SK-N-SH treated with all-trans-retinoic acid at 6 μM for 48 hours (cell line): ENCODE data around the gene AOPEP.

ENCODE experiments used
- ARNTL ChIP-seq: fragments of 450-650 bp; formaldehyde crosslinking; IDR thresholded peaks from 2 replicates; pipeline ENCODE4 v1.5.0; 2020; ENCODE audit warnings: low read depth, mild to moderate bottlenecking, moderate library complexity, borderline replicate concordance
- CSDC2 ChIP-seq: fragments of 250-450 bp; sonication (Bioruptor Pico); IDR thresholded peaks from 2 replicates; pipeline ENCODE4 v1.5.0; 2020; ENCODE audit warnings: mild to moderate bottlenecking, moderate library complexity
- CSRNP3 ChIP-seq: fragments of 250-450 bp; sonication (Bioruptor Pico); IDR thresholded peaks from 2 replicates; pipeline ENCODE4 v1.5.1; 2021; ENCODE audit warnings: mild to moderate bottlenecking, moderate library complexity
- ISL1 ChIP-seq: fragments of 250-450 bp; sonication (Bioruptor Pico); IDR thresholded peaks from 2 replicates; pipeline ENCODE4 v2.1.2; 2022; ENCODE audit warnings: mild to moderate bottlenecking, moderate library complexity
- PATZ1 ChIP-seq: fragments of 250-450 bp; sonication (Bioruptor Pico); IDR thresholded peaks from 2 replicates; pipeline ENCODE4 v1.8.0; 2020; ENCODE audit warnings: mild to moderate bottlenecking, moderate library complexity, borderline replicate concordance
- SNAI2 ChIP-seq: fragments of 250-450 bp; sonication (Bioruptor Pico); IDR thresholded peaks from 2 replicates; pipeline ENCODE4 v1.5.0; 2020; ENCODE audit warnings: mild to moderate bottlenecking, moderate library complexity
- ZFP30 ChIP-seq: fragments of 450-650 bp; formaldehyde crosslinking; IDR thresholded peaks from 2 replicates; pipeline ENCODE4 v1.5.0; 2022; ENCODE audit warnings: mild to moderate bottlenecking, moderate library complexity
- ZNF70 ChIP-seq: fragments of 450-650 bp; formaldehyde crosslinking; IDR thresholded peaks from 2 replicates; pipeline ENCODE4 v1.5.0; 2020; ENCODE audit warnings: mild to moderate bottlenecking, moderate library complexity
- ZNF8 ChIP-seq: fragments of 450-650 bp; formaldehyde crosslinking; IDR thresholded peaks from 2 replicates; pipeline ENCODE4 v1.5.0; 2020; ENCODE audit warnings: mild to moderate bottlenecking, moderate library complexity
- TF ChIP-seq, protein P1 (sequence below): fragments of 250-450 bp; sonication (Bioruptor Pico); IDR thresholded peaks from 2 replicates; pipeline ENCODE4 v1.8.0; 2021; ENCODE audit warnings: low read depth, mild to moderate bottlenecking, moderate library complexity, borderline replicate concordance
- TF ChIP-seq, protein P2 (sequence below): fragments of 250-450 bp; sonication (Bioruptor Pico); IDR thresholded peaks from 2 replicates; pipeline ENCODE4 v1.5.0; 2020; ENCODE audit warnings: mild to moderate bottlenecking, moderate library complexity
- TF ChIP-seq, protein P3 (sequence below): fragments of 250-450 bp; sonication (Bioruptor Pico); IDR thresholded peaks from 2 replicates; pipeline ENCODE4 v1.5.1; 2020; ENCODE audit warnings: low read depth, mild to moderate bottlenecking, moderate library complexity

- TF ChIP-seq CSRNP3 (CRISPR knock-in tag) (no peak), ISL1 (CRISPR knock-in tag) (no peak; the same call in 1 of the 2 replicates), PATZ1 (CRISPR knock-in tag) (no peak), SNAI2 (peak; percentile 60; the same call in 1 of the 2 replicates), ZFP30 (no peak), ARNTL (no peak), ZNF8 (CRISPR knock-in tag) (no peak), ZNF70 (CRISPR knock-in tag) (no peak), CSDC2 (0 out of 2 replicates have a peak, but pooled peaks have one; percentile 65)
- TF ChIP-seq, protein P1, sequence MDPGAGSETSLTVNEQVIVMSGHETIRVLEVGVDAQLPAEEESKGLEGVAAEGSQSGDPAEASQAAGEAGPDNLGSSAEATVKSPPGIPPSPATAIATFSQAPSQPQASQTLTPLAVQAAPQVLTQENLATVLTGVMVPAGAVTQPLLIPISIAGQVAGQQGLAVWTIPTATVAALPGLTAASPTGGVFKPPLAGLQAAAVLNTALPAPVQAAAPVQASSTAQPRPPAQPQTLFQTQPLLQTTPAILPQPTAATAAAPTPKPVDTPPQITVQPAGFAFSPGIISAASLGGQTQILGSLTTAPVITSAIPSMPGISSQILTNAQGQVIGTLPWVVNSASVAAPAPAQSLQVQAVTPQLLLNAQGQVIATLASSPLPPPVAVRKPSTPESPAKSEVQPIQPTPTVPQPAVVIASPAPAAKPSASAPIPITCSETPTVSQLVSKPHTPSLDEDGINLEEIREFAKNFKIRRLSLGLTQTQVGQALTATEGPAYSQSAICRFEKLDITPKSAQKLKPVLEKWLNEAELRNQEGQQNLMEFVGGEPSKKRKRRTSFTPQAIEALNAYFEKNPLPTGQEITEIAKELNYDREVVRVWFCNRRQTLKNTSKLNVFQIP (CRISPR knock-in tag): no peak
- TF ChIP-seq, protein P2, sequence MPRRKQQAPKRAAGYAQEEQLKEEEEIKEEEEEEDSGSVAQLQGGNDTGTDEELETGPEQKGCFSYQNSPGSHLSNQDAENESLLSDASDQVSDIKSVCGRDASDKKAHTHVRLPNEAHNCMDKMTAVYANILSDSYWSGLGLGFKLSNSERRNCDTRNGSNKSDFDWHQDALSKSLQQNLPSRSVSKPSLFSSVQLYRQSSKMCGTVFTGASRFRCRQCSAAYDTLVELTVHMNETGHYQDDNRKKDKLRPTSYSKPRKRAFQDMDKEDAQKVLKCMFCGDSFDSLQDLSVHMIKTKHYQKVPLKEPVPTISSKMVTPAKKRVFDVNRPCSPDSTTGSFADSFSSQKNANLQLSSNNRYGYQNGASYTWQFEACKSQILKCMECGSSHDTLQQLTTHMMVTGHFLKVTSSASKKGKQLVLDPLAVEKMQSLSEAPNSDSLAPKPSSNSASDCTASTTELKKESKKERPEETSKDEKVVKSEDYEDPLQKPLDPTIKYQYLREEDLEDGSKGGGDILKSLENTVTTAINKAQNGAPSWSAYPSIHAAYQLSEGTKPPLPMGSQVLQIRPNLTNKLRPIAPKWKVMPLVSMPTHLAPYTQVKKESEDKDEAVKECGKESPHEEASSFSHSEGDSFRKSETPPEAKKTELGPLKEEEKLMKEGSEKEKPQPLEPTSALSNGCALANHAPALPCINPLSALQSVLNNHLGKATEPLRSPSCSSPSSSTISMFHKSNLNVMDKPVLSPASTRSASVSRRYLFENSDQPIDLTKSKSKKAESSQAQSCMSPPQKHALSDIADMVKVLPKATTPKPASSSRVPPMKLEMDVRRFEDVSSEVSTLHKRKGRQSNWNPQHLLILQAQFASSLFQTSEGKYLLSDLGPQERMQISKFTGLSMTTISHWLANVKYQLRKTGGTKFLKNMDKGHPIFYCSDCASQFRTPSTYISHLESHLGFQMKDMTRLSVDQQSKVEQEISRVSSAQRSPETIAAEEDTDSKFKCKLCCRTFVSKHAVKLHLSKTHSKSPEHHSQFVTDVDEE (CRISPR knock-in tag): no peak
- TF ChIP-seq, protein P3, sequence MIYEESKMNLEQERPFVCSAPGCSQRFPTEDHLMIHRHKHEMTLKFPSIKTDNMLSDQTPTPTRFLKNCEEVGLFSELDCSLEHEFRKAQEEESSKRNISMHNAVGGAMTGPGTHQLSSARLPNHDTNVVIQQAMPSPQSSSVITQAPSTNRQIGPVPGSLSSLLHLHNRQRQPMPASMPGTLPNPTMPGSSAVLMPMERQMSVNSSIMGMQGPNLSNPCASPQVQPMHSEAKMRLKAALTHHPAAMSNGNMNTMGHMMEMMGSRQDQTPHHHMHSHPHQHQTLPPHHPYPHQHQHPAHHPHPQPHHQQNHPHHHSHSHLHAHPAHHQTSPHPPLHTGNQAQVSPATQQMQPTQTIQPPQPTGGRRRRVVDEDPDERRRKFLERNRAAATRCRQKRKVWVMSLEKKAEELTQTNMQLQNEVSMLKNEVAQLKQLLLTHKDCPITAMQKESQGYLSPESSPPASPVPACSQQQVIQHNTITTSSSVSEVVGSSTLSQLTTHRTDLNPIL (CRISPR knock-in tag): no peak
Measured at GRCh38 chr9:95024097-95024671, 297.7 kb downstream of the AOPEP start.
